ENCODE data around the gene SCRT2.

The SCRT2 gene

GRCh38 chr20:707451-708110, 32.0 kb upstream of the SCRT2 start:
- Histone ChIP-seq H3K27ac (ENCODE audit: low read depth, low read length, poor library complexity, severe bottlenecking) (no peak overlapping the region), H4K20me1 (ENCODE audit: insufficient read depth, low read length) (no peaks in the 10 kb centered on the region), H2AFZ (ENCODE audit: low read length) (no peak overlapping the region), H3K9ac (ENCODE audit: low read length) (no peak overlapping the region), H3K9me2 (ENCODE audit: low read depth, low read length) (no peaks in the 10 kb centered on the region), H3K4me3 (ENCODE audit: low read depth, low read length, poor library complexity, severe bottlenecking) (no peak overlapping the region), H3F3A (ENCODE audit: insufficient read depth, low read length) (no peaks in the 10 kb centered on the region), H3K9me3 (ENCODE audit: low read length) (peaks cover 4% of the 10 kb centered on the region; the same call in 1 of the 2 replicates), H3K4me1 (ENCODE audit: insufficient read depth, low read length, severe bottlenecking) (no peaks in the 10 kb centered on the region), H3K79me2 (ENCODE audit: insufficient read depth, low read length) (no peaks in the 10 kb centered on the region), H3K4me2 (ENCODE audit: low read length) (no peak overlapping the region), H3K27me3 (ENCODE audit: insufficient read depth, low read length) (no peaks in the 10 kb centered on the region), H3K36me3 (ENCODE audit: insufficient read depth, low read length) (no peaks in the 10 kb centered on the region)
- TF ChIP-seq CTCF (IDR thresholded peaks at IDR 0.05; ENCODE audit: low read length) (no peak), EZH2 (IDR thresholded peaks at IDR 0.05; ENCODE audit: borderline replicate concordance, low read length) (no peak)

GRCh38 chr20:706366-706885, 30.8 kb upstream of the SCRT2 start:
- H3K4me1 ChIP-seq (ENCODE audit: insufficient read depth, low read length, severe bottlenecking): no peaks in the 10 kb centered on the region
- H4K20me1 ChIP-seq (ENCODE audit: insufficient read depth, low read length): no peaks in the 10 kb centered on the region
- peaks cover 4% of the 10 kb centered on the region; the same call in 1 of the 2 replicates for H3K9me3 ChIP-seq (ENCODE audit: low read length)
- no peaks in the 10 kb centered on the region for H3K27me3 ChIP-seq (ENCODE audit: insufficient read depth, low read length)
- no peak overlapping the region for H3K27ac ChIP-seq (ENCODE audit: low read depth, low read length, poor library complexity, severe bottlenecking)
- no peak overlapping the region for H3K9ac ChIP-seq (ENCODE audit: low read length)
- H3K79me2 ChIP-seq (ENCODE audit: insufficient read depth, low read length): no peaks in the 10 kb centered on the region
- no peak overlapping the region for H2AFZ ChIP-seq (ENCODE audit: low read length)
- H3K9me2 ChIP-seq (ENCODE audit: low read depth, low read length): no peaks in the 10 kb centered on the region
- H3K4me3 ChIP-seq (ENCODE audit: low read depth, low read length, poor library complexity, severe bottlenecking): no peak overlapping the region
- no peak for TF ChIP-seq CTCF (IDR thresholded peaks at IDR 0.05; ENCODE audit: low read length)
- no peak for TF ChIP-seq EZH2 (IDR thresholded peaks at IDR 0.05; ENCODE audit: borderline replicate concordance, low read length)
- H3K4me2 ChIP-seq (ENCODE audit: low read length): no peak overlapping the region
- H3K36me3 ChIP-seq (ENCODE audit: insufficient read depth, low read length): no peaks in the 10 kb centered on the region
- H3F3A ChIP-seq (ENCODE audit: insufficient read depth, low read length): no peaks in the 10 kb centered on the region

- no peak overlapping the region for H2AFZ ChIP-seq (ENCODE audit: low read length)
- H3K79me2 ChIP-seq (ENCODE audit: insufficient read depth, low read length): no peaks in the 10 kb centered on the region
- H3K9me3 ChIP-seq (ENCODE audit: low read length): peaks cover 4% of the 10 kb centered on the region; the same call in 1 of the 2 replicates
- no peaks in the 10 kb centered on the region for H3K36me3 ChIP-seq (ENCODE audit: insufficient read depth, low read length)
- H3K27me3 ChIP-seq (ENCODE audit: insufficient read depth, low read length): 0 out of 2 replicates have a peak, but pooled peaks cover 3% of the 10 kb centered on the region
- no peak overlapping the region for H3K4me3 ChIP-seq (ENCODE audit: low read depth, low read length, poor library complexity, severe bottlenecking)
- no peaks in the 10 kb centered on the region for H3K9me2 ChIP-seq (ENCODE audit: low read depth, low read length)
- no peak for TF ChIP-seq CTCF (IDR thresholded peaks at IDR 0.05; ENCODE audit: low read length)
- TF ChIP-seq EZH2 (IDR thresholded peaks at IDR 0.05; ENCODE audit: borderline replicate concordance, low read length): no peak
- no peaks in the 10 kb centered on the region for H3K4me1 ChIP-seq (ENCODE audit: insufficient read depth, low read length, severe bottlenecking)
- H3K4me2 ChIP-seq (ENCODE audit: low read length): no peak overlapping the region
- H3K27ac ChIP-seq (ENCODE audit: low read depth, low read length, poor library complexity, severe bottlenecking): no peak overlapping the region
- no peaks in the 10 kb centered on the region for H4K20me1 ChIP-seq (ENCODE audit: insufficient read depth, low read length)
- H3F3A ChIP-seq (ENCODE audit: insufficient read depth, low read length): no peaks in the 10 kb centered on the region
- H3K9ac ChIP-seq (ENCODE audit: low read length): no peak overlapping the region
These were observed 29.1 kb upstream of the SCRT2 start for GRCh38 chr20:704726-705125.

All from OCI-LY1 (cell line).